ENCODE results near the gene NEK8.
"Not testable (repeated sequence)": the region's sequence is repeated elsewhere in the genome, so short reads cannot be mapped to it uniquely, and the experiment has no call there.

The NEK8 gene

GRCh38 chr17:28777178-28777577 lies 48.6 kb downstream of the NEK8 start:
- no peak overlapping the region for H2AFZ ChIP-seq (ENCODE audit: low read length)
- no peaks in the 10 kb centered on the region for H3K4me1 ChIP-seq (ENCODE audit: insufficient read depth, low read length, severe bottlenecking)
- H4K20me1 ChIP-seq (ENCODE audit: insufficient read depth, low read length): no peaks in the 10 kb centered on the region
- H3K4me2 ChIP-seq (ENCODE audit: low read length): no peak overlapping the region
- H3K27me3 ChIP-seq (ENCODE audit: insufficient read depth, low read length): no peaks in the 10 kb centered on the region
- TF ChIP-seq EZH2 (IDR thresholded peaks at IDR 0.05; ENCODE audit: borderline replicate concordance, low read length): no peak
- TF ChIP-seq, protein P1, sequence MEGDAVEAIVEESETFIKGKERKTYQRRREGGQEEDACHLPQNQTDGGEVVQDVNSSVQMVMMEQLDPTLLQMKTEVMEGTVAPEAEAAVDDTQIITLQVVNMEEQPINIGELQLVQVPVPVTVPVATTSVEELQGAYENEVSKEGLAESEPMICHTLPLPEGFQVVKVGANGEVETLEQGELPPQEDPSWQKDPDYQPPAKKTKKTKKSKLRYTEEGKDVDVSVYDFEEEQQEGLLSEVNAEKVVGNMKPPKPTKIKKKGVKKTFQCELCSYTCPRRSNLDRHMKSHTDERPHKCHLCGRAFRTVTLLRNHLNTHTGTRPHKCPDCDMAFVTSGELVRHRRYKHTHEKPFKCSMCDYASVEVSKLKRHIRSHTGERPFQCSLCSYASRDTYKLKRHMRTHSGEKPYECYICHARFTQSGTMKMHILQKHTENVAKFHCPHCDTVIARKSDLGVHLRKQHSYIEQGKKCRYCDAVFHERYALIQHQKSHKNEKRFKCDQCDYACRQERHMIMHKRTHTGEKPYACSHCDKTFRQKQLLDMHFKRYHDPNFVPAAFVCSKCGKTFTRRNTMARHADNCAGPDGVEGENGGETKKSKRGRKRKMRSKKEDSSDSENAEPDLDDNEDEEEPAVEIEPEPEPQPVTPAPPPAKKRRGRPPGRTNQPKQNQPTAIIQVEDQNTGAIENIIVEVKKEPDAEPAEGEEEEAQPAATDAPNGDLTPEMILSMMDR (IDR thresholded peaks at IDR 0.05; ENCODE audit: low read length): no peak
- H3F3A ChIP-seq (ENCODE audit: insufficient read depth, low read length): no peaks in the 10 kb centered on the region
- no peaks in the 10 kb centered on the region for H3K9me3 ChIP-seq (ENCODE audit: low read length)
- H3K9me2 ChIP-seq (ENCODE audit: low read depth, low read length): no peaks in the 10 kb centered on the region
- H3K36me3 ChIP-seq (ENCODE audit: insufficient read depth, low read length): peaks cover 21% of the 10 kb centered on the region
- H3K79me2 ChIP-seq (ENCODE audit: insufficient read depth, low read length): peaks cover 36% of the 10 kb centered on the region
- H3K9ac ChIP-seq (ENCODE audit: low read length): no peak overlapping the region
- no peak overlapping the region for H3K4me3 ChIP-seq (ENCODE audit: low read depth, low read length, poor library complexity, severe bottlenecking)
- no peak overlapping the region for H3K27ac ChIP-seq (ENCODE audit: low read depth, low read length, poor library complexity, severe bottlenecking)

GRCh38 chr17:28779601-28780000 lies 51.0 kb downstream of the NEK8 start:
- H3F3A ChIP-seq (ENCODE audit: insufficient read depth, low read length); H3K4me2 ChIP-seq (ENCODE audit: low read length); H3K4me1 ChIP-seq (ENCODE audit: insufficient read depth, low read length, severe bottlenecking); H3K9me3 ChIP-seq (ENCODE audit: low read length); H4K20me1 ChIP-seq (ENCODE audit: insufficient read depth, low read length); H3K9ac ChIP-seq (ENCODE audit: low read length); H3K27me3 ChIP-seq (ENCODE audit: insufficient read depth, low read length); H3K4me3 ChIP-seq (ENCODE audit: low read depth, low read length, poor library complexity, severe bottlenecking); H2AFZ ChIP-seq (ENCODE audit: low read length); H3K9me2 ChIP-seq (ENCODE audit: low read depth, low read length); H3K27ac ChIP-seq (ENCODE audit: low read depth, low read length, poor library complexity, severe bottlenecking): not testable (repeated sequence)
- Histone ChIP-seq H3K36me3 (ENCODE audit: insufficient read depth, low read length) (peaks cover 10% of the 10 kb centered on the region), H3K79me2 (ENCODE audit: insufficient read depth, low read length) (peaks cover 28% of the 10 kb centered on the region)

- H2AFZ ChIP-seq (ENCODE audit: low read length): no peak overlapping the region
- no peak overlapping the region for H3K4me2 ChIP-seq (ENCODE audit: low read length)
- TF ChIP-seq, protein P1 (IDR thresholded peaks at IDR 0.05; ENCODE audit: low read length): no peak
- TF ChIP-seq EZH2 (IDR thresholded peaks at IDR 0.05; ENCODE audit: borderline replicate concordance, low read length): no peak
- H3K4me3 ChIP-seq (ENCODE audit: low read depth, low read length, poor library complexity, severe bottlenecking): no peak overlapping the region
- peaks cover 12% of the 10 kb centered on the region for H3K36me3 ChIP-seq (ENCODE audit: insufficient read depth, low read length)
- H3F3A ChIP-seq (ENCODE audit: insufficient read depth, low read length): no peaks in the 10 kb centered on the region
- no peak overlapping the region for H3K27ac ChIP-seq (ENCODE audit: low read depth, low read length, poor library complexity, severe bottlenecking)
- no peaks in the 10 kb centered on the region for H3K9me2 ChIP-seq (ENCODE audit: low read depth, low read length)
- H3K79me2 ChIP-seq (ENCODE audit: insufficient read depth, low read length): peaks cover 16% of the 10 kb centered on the region
- H3K9ac ChIP-seq (ENCODE audit: low read length): no peak overlapping the region
- no peaks in the 10 kb centered on the region for H3K27me3 ChIP-seq (ENCODE audit: insufficient read depth, low read length)
- H3K4me1 ChIP-seq (ENCODE audit: insufficient read depth, low read length, severe bottlenecking): no peaks in the 10 kb centered on the region
- no peaks in the 10 kb centered on the region for H4K20me1 ChIP-seq (ENCODE audit: insufficient read depth, low read length)
- H3K9me3 ChIP-seq (ENCODE audit: low read length): no peaks in the 10 kb centered on the region
Measured at GRCh38 chr17:28783161-28783560, 54.6 kb downstream of the NEK8 start.

DNA sequence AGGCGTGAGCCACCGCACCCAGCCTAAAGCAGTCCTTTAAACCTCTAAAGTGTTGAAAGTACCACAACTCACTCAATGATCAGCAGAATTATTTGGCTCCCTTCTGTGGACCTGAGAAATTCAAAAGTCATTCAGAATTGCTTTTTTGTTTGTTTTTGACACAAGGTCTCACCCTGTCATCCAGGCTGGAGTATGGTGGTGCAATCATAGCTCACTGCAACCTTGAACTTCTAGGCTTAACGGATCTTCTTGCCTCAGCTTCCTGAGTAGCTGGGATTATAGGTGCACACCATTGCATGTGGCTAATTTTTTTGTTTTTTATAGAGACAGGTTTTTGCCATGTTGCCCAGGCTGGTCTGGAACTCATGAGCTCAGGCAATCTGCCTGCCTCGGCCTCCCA lies 59.5 kb downstream of the NEK8 start:
- no peak overlapping the region for H3K9ac ChIP-seq (ENCODE audit: low read length)
- H3K9me3 ChIP-seq (ENCODE audit: low read length): no peaks in the 10 kb centered on the region
- no peak overlapping the region for H2AFZ ChIP-seq (ENCODE audit: low read length)
- no peak overlapping the region for H3K4me3 ChIP-seq (ENCODE audit: low read depth, low read length, poor library complexity, severe bottlenecking)
- no peak overlapping the region for H3K4me2 ChIP-seq (ENCODE audit: low read length)
- H3F3A ChIP-seq (ENCODE audit: insufficient read depth, low read length): no peaks in the 10 kb centered on the region
- H3K27me3 ChIP-seq (ENCODE audit: insufficient read depth, low read length): no peaks in the 10 kb centered on the region
- H3K27ac ChIP-seq (ENCODE audit: low read depth, low read length, poor library complexity, severe bottlenecking): no peak overlapping the region
- H3K9me2 ChIP-seq (ENCODE audit: low read depth, low read length): no peaks in the 10 kb centered on the region
- no peak for TF ChIP-seq EZH2 (IDR thresholded peaks at IDR 0.05; ENCODE audit: borderline replicate concordance, low read length)
- TF ChIP-seq, protein P1 (IDR thresholded peaks at IDR 0.05; ENCODE audit: low read length): no peak
- H3K79me2 ChIP-seq (ENCODE audit: insufficient read depth, low read length): peaks cover 21% of the 10 kb centered on the region
- peaks cover 10% of the 10 kb centered on the region; the same call in 1 of the 2 replicates for H3K36me3 ChIP-seq (ENCODE audit: insufficient read depth, low read length)
- no peaks in the 10 kb centered on the region for H4K20me1 ChIP-seq (ENCODE audit: insufficient read depth, low read length)
- H3K4me1 ChIP-seq (ENCODE audit: insufficient read depth, low read length, severe bottlenecking): no peaks in the 10 kb centered on the region

Data from OCI-LY1 (cell line).